Measurements from ENCODE around the gene ZBTB17.

GRCh38 chr1:15962176-15962575 is 13.7 kb downstream of the ZBTB17 start:
- TF ChIP-seq POLR2A (IDR thresholded peaks at IDR 0.05; ENCODE audit: low read length) (no peak), CTCF (IDR thresholded peaks at IDR 0.05) (no peak), NFE2L2 (conservative IDR thresholded peaks at IDR 0.05; ENCODE audit: low read length) (no peak), CEBPB (IDR thresholded peaks at IDR 0.05) (no peak), TFCP2L1 (CRISPR knock-in tag; IDR thresholded peaks at IDR 0.05) (no peak), HMGXB4 (CRISPR knock-in tag; IDR thresholded peaks at IDR 0.05; ENCODE audit: borderline replicate concordance) (no peak), MAZ (IDR thresholded peaks at IDR 0.05; ENCODE audit: borderline replicate concordance, low read depth, low read length) (no peak), POLR2AphosphoS2 (conservative IDR thresholded peaks at IDR 0.05; ENCODE audit: low read length) (no peak)
